Loucy (cell line): Measurements from ENCODE around the gene WDR1.

Experiments used
- CTCF ChIP-seq: fragments of 200-600 bp; sonication (generic); conservative IDR thresholded peaks from 2 replicates; pipeline ENCODE4 v1.5.1; 2014; ENCODE audit warnings: mild to moderate bottlenecking, antibody characterized with exemption, low read length
- EZH2phosphoT487 ChIP-seq: fragments of 200-600 bp; IDR thresholded peaks from 2 replicates; pipeline ENCODE4 v1.6.1; 2018; ENCODE audit warnings: antibody characterized with exemption, mild to moderate bottlenecking, moderate library complexity, borderline replicate concordance

- TF ChIP-seq CTCF (no peak), EZH2phosphoT487 (no peak)
These were observed 5.4 kb downstream of the WDR1 start for GRCh38 chr4:10111067-10111801.
